GM19193 (cell line): Measurements from ENCODE around the gene NAA80.

Source experiments
- POLR2A ChIP-seq: IDR thresholded peaks from 4 replicates; pipeline ENCODE4 v1.6.1; 2011; ENCODE audit not compliant: insufficient read depth, insufficient read length; ENCODE audit errors: extremely low read depth

NAA80 gene

DNA sequence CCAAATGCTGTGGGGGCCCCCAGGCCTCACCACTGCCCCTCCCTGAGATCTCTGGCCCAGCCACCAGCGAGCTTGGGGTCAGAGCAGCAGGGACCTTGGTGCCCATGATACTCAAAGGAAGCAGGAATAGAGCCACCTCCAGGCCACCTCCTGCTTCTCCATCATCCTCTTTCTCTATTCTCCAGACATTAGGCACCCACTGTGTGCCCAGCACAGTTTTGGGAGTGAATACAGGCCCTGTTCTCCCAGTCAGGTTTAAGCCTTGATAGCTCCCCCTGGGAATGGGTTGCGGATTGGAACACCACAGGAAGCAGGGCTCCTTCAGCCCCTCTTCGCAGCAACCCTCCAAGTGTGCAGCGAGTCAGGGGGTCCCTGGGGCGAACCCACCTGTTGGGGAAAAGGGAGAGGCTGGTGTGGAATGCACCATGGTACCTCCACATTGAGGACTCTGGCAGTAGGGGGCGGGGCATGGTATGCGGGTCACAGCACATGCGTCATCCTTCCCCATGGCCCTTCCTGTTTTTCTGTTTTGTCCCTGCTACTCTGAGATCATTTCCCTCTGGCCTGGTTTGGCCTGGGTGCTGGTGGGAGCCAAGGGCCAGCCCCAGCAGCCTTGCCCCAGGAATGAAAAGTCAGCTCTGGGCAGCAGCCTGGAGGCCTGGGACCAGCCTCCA, 44.5 kb downstream of the NAA80 start:
- no peak for TF ChIP-seq POLR2A

DNA sequence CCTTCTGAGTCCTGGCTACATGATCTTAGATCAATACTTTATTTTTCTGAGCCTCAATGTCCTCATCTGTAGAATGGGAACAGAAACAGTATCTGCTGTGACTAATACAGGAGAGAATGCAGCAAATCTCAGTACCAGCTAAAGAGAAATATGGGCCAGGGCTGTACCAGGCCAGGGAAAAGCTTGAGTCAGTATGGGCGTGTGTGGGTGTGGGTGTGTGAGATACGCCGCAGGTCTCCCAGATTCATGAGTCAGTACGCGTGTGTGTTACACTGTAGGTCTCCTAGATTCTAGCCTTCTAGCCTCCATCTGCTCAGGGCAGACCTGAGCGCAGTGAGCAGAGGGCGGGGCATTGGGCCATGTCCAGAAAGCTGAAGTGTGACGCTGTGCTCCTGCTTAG, 48.0 kb downstream of the NAA80 start:
- TF ChIP-seq POLR2A: no peak

GRCh38 chr3:50250514-50250913, 48.7 kb downstream of the NAA80 start:
- no peak for TF ChIP-seq POLR2A

GRCh38 chr3:50249457-50249856, 49.7 kb downstream of the NAA80 start:
- TF ChIP-seq POLR2A: no peak

DNA sequence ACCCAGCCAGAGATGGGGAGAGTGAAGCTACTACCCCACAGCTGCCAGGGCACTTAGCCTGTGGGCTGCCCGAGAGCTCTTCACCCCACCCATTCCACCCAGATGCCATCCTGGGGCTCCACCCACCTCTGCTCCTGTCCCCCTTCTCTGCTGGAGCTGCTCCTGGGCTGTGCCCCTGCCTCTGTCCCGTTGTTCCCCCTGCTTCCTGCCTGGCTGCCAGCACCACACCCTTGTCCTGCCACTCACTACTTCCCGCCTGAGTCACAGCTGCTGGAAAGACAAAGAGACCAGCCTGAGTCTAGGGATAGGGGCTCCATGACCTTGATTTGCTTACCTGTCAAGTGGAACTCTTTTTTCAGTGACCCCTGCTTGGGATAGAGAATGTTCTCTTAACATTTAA, 50.8 kb downstream of the NAA80 start:
- TF ChIP-seq POLR2A: no peak

- TF ChIP-seq POLR2A: peak; percentile 37
Observed at GRCh38 chr3:50246517-50246954, 52.7 kb downstream of the NAA80 start.
